Endothelial cell of umbilical vein (primary cell): ENCODE data around the gene PRR7. TPM values are rescaled to one million over a fixed set of nuclear protein-coding genes. Genes with fewer than 3 reads are reported as not detected.

Experiments used
- BruUV-seq: library from RNA; stranded (reverse); fragments of 400-500 nt; replicated peaks from 2 replicates; lab custom pipeline; 2021; lab: Mats Ljungman, UMichigan
- CTCF ChIA-PET: fragments of 300-600, 350-600 bp; sonication (Branson Sonifier 250); formaldehyde crosslinking; loops from one replicate; lab custom pipeline; 2021; ENCODE audit warnings: antibody characterized with exemption, inconsistent platforms; lab: Charles Lee
- POLR2A ChIA-PET: fragments of 300-600, 350-600 bp; sonication (Branson Sonifier 250); formaldehyde crosslinking; loops from one replicate; lab custom pipeline; 2021; ENCODE audit warnings: antibody characterized with exemption, inconsistent platforms; lab: Charles Lee
- DNase-seq: peaks from one replicate; pipeline ENCODE4 v3.0.0-alpha.2; 2011; ENCODE audit warnings: low read depth, low spot score
- FAIRE-seq: peaks from 2 replicates; lab custom pipeline; 2011; peaks lifted over from hg19 to GRCh38; lab: Jason Lieb, UNC
- H2AFZ ChIP-seq: 2 replicates; pipeline ENCODE4 v1.6.0; 2012; ENCODE audit warnings: low read depth, low read length, control low read depth, inconsistent platforms
- H3K27ac ChIP-seq: 2 replicates; pipeline ENCODE4 v1.5.1; 2011; ENCODE audit warnings: low read depth, mild to moderate bottlenecking, control low read depth, low read length, moderate library complexity; ENCODE audit not compliant: insufficient read depth
- H3K27me3 ChIP-seq, 2 experiments: 2 replicates each; pipeline versions ENCODE4 v1.6.0 to v1.6.1; 2011; ENCODE audit warnings: low read length in 2 of 2, mixed read lengths in 1 of 2; ENCODE audit not compliant: control insufficient read depth in 2 of 2, insufficient read depth in 2 of 2
- H3K36me3 ChIP-seq, 2 experiments: 2 replicates in 1 of 2; 3 replicates in 1 of 2; pipeline ENCODE4 v1.5.1; 2011; ENCODE audit warnings: low read length in 2 of 2, mild to moderate bottlenecking in 1 of 2, moderate library complexity in 1 of 2; ENCODE audit not compliant: control insufficient read depth in 2 of 2, insufficient read depth in 2 of 2; ENCODE audit errors: extremely low read depth in 1 of 2
- H3K4me1 ChIP-seq: 3 replicates; pipeline ENCODE4 v1.5.1; 2011; ENCODE audit warnings: mild to moderate bottlenecking, low read length; ENCODE audit not compliant: control insufficient read depth, insufficient read depth; ENCODE audit errors: extremely low read depth
- H3K4me2 ChIP-seq: 2 replicates; pipeline ENCODE4 v1.6.1; 2011; ENCODE audit warnings: low read length, control low read depth, mixed read lengths; ENCODE audit not compliant: insufficient read depth
- H3K4me3 ChIP-seq, 3 experiments: fragments of 200-600 bp in 1 of 3; sonication (generic), shearing (Covaris generic) in 1 of 3; replicated peaks in 1 of 3; 2 replicates each; pipeline ENCODE4 v1.5.1; 2011 to 2016; ENCODE audit warnings: control low read depth in 3 of 3, low read length in 3 of 3, mild to moderate bottlenecking in 2 of 3, inconsistent platforms in 1 of 3, low read depth in 1 of 3, moderate library complexity in 1 of 3; ENCODE audit not compliant: insufficient read depth in 1 of 3
- H3K79me2 ChIP-seq: 2 replicates; pipeline ENCODE4 v1.6.0; 2012; ENCODE audit warnings: low read length, inconsistent platforms; ENCODE audit not compliant: control insufficient read depth, insufficient read depth
- H3K9ac ChIP-seq: replicated peaks from 2 replicates; pipeline ENCODE3; 2011; ENCODE audit warnings: low read length, control low read depth; ENCODE audit not compliant: insufficient read depth; ENCODE audit errors: extremely low read depth
- H3K9me1 ChIP-seq: replicated peaks from 3 replicates; pipeline ENCODE4 v1.6.0; 2011; ENCODE audit warnings: mild to moderate bottlenecking, low read length; ENCODE audit not compliant: control insufficient read depth, insufficient read depth; ENCODE audit errors: extremely low read depth
- H3K9me3 ChIP-seq: replicated peaks from 2 replicates; pipeline ENCODE4 v1.5.1; 2012; ENCODE audit warnings: low read length, inconsistent platforms; ENCODE audit not compliant: control insufficient read depth, insufficient read depth
- H4K20me1 ChIP-seq: replicated peaks from 2 replicates; pipeline ENCODE3; 2011; ENCODE audit warnings: mild to moderate bottlenecking, low read length; ENCODE audit not compliant: control insufficient read depth, insufficient read depth; ENCODE audit errors: extremely low read depth
- CTCF ChIP-seq, 2 donors: IDR thresholded peaks; 1 replicate in 1 of 2; 2 replicates in 1 of 2; pipeline ENCODE4 v1.5.1; 2011; ENCODE audit warnings: low read length in 2 of 2, mild to moderate bottlenecking in 2 of 2, moderate library complexity in 2 of 2, control low read depth in 1 of 2, inconsistent platforms in 1 of 2, low read depth in 1 of 2; ENCODE audit not compliant: insufficient read depth in 1 of 2; ENCODE audit errors: extremely low read depth in 1 of 2
- EZH2 ChIP-seq: IDR thresholded peaks from 2 replicates; pipeline ENCODE4 v1.6.1; 2012; ENCODE audit warnings: borderline replicate concordance, low read depth, mild to moderate bottlenecking, moderate library complexity, low read length, inconsistent platforms; ENCODE audit not compliant: severe bottlenecking
- FOS ChIP-seq: IDR thresholded peaks from 2 replicates; pipeline ENCODE4 v1.6.1; 2011; ENCODE audit warnings: mild to moderate bottlenecking, low read length, moderate library complexity, borderline replicate concordance; ENCODE audit not compliant: insufficient read depth
- GATA2 ChIP-seq: IDR thresholded peaks from 2 replicates; pipeline ENCODE4 v1.7.0; 2011; ENCODE audit warnings: low read depth, mild to moderate bottlenecking, moderate library complexity, mixed read lengths, low read length; ENCODE audit not compliant: insufficient read length, insufficient read depth
- JUN ChIP-seq: IDR thresholded peaks from 2 replicates; pipeline ENCODE4 v1.6.1; 2011; ENCODE audit warnings: borderline replicate concordance, low read depth; ENCODE audit not compliant: insufficient read length, insufficient read depth
- MAX ChIP-seq: IDR thresholded peaks from 2 replicates; pipeline ENCODE4 v1.6.1; 2011; ENCODE audit not compliant: insufficient read depth, insufficient read length
- MYC ChIP-seq: IDR thresholded peaks from one replicate; pipeline ENCODE4 v1.6.1; 2011; ENCODE audit warnings: mild to moderate bottlenecking, low read depth, low read length
- POLR2A ChIP-seq: IDR thresholded peaks from 2 replicates; pipeline ENCODE4 v1.6.1; 2012; ENCODE audit warnings: low read depth, mild to moderate bottlenecking, control low read depth, low read length
- POLR2AphosphoS5 ChIP-seq: IDR thresholded peaks from 2 replicates; pipeline ENCODE4 v1.6.1; 2012; ENCODE audit warnings: low read depth, mild to moderate bottlenecking, control low read depth, low read length, moderate library complexity; ENCODE audit not compliant: insufficient read depth
- dilution Hi-C: fragments of 300-500 bp; cut with MboI; formaldehyde crosslinking; loops from one replicate; pipeline ENCODE4 v1.15.0; 2019; ENCODE audit warnings: low sequenced_read_pairs; ENCODE audit not compliant: extremely low pct_ligation_motif_present
- intact Hi-C: fragments of 100-400 bp; cut with micrococcal nuclease; formaldehyde crosslinking; loops from one replicate; pipeline ENCODE4 v1.10.0; 2022
- polyA plus RNA-seq, 4 experiments: library from polyadenylated mRNA; depleted of rRNA in 3 of 4; stranded (reverse) in 3 of 4; unstranded in 1 of 4; fragments of >200 nt; gene quantifications; 2 replicates each; pipeline versions ENCODE4 v1.2.1 to v1.2.3, GENCODE V29; 2011 to 2012; ENCODE audit warnings: missing spikeins in 1 of 4
- total RNA-seq: library from RNA; stranded (reverse); gene quantifications from 2 replicates; pipeline ENCODE4 v1.2.3, GENCODE V29; 2021

PRR7 gene
- total and polyA plus RNA-seq, 2 donors (not counting 3 experiments of a cell fraction or from before 2014, with no cell fraction given), result 6.5 to 6.6 TPM

- Histone ChIP-seq H3K9me1 (no peaks in the 10 kb centered on the region), H2AFZ (no peak overlapping the region), H3K27me3 (no peaks in the 10 kb centered on the region), H3K27ac (no peak overlapping the region), H3K4me2 (no peak overlapping the region), H3K9ac (no peak overlapping the region), H3K36me3 (peaks cover 11 to 31% of the 10 kb centered on the region in 2 experiments), H3K9me3 (no peaks in the 10 kb centered on the region), H3K79me2 (peaks cover 27% of the 10 kb centered on the region), H3K4me3 (no peak overlapping the region), H4K20me1 (no peaks in the 10 kb centered on the region), H3K4me1 (peaks cover 8% of the 10 kb centered on the region)
- intact Hi-C loops (no loop called here), dilution Hi-C loops (no loop called here)
- DNase-seq (no peak), FAIRE-seq (no peak)
- POLR2A ChIA-PET, result no interaction called here
- CTCF ChIA-PET, result interaction anchor here (0.7 to 1.6 kb wide), 4 partner anchors 8 to 29 kb away, joined by 3 read pairs; partner anchors contain the start of gene F12
- no TSS peak for BruUV-seq
- TF ChIP-seq POLR2AphosphoS5 (no peak), CTCF (IDR thresholded peaks at IDR 0.05; ENCODE audit: extremely low read depth in 1 of 2, insufficient read depth in 1 of 2, low read depth in 1 of 2, low read length in 2 of 2) (no peak), EZH2 (no peak), MYC (no peak), POLR2A (no peak), FOS (no peak), GATA2 (no peak), MAX (no peak), JUN (no peak)
These were observed 15.1 kb upstream of the PRR7 start for GRCh38 chr5:177431317-177432142.
